GM23248 (cell line): ENCODE measurements around the gene RAB6B. TPM values are rescaled to one million over a fixed set of nuclear protein-coding genes. Genes with fewer than 3 reads are reported as not detected.

ENCODE experiments used
- DNase-seq: peaks from one replicate; pipeline ENCODE4 v3.0.0-alpha.2; 2015
- H2AFZ ChIP-seq: fragments of 200-600 bp; sonication (generic); 2 replicates; pipeline ENCODE4 v1.6.1; 2016; ENCODE audit warnings: antibody characterized with exemption
- H3F3A ChIP-seq: fragments of 200-600 bp; sonication (generic); 2 replicates; pipeline ENCODE4 v1.6.1; 2016; ENCODE audit warnings: mild to moderate bottlenecking, antibody characterized with exemption, mixed run types; ENCODE audit not compliant: insufficient read depth
- H3K27ac ChIP-seq: fragments of 200-600 bp; sonication (generic); 2 replicates; pipeline ENCODE4 v1.5.1; 2016; ENCODE audit warnings: mild to moderate bottlenecking
- H3K27me3 ChIP-seq: fragments of 200-600 bp; sonication (generic); replicated peaks from 2 replicates; pipeline ENCODE4 v1.6.1; 2016; ENCODE audit warnings: mild to moderate bottlenecking; ENCODE audit not compliant: insufficient read depth
- H3K36me3 ChIP-seq: fragments of 200-600 bp; sonication (generic); 2 replicates; pipeline ENCODE4 v1.6.1; 2016; ENCODE audit warnings: low read depth, mild to moderate bottlenecking
- H3K4me1 ChIP-seq: fragments of 200-600 bp; sonication (generic); 2 replicates; pipeline ENCODE4 v1.6.1; 2016; ENCODE audit warnings: mild to moderate bottlenecking; ENCODE audit not compliant: insufficient read depth
- H3K4me2 ChIP-seq: fragments of 200-600 bp; sonication (generic); one replicate; pipeline ENCODE4 v1.6.1; 2016; ENCODE audit warnings: mild to moderate bottlenecking; ENCODE audit not compliant: unreplicated experiment
- H3K4me3 ChIP-seq: fragments of 200-600 bp; sonication (generic); 2 replicates; pipeline ENCODE4 v1.5.1; 2016; ENCODE audit warnings: mild to moderate bottlenecking
- H3K79me2 ChIP-seq: fragments of 200-600 bp; sonication (generic); 2 replicates; pipeline ENCODE4 v1.6.1; 2016; ENCODE audit warnings: mild to moderate bottlenecking; ENCODE audit not compliant: insufficient read depth
- H3K9ac ChIP-seq: fragments of 200-600 bp; sonication (generic); 2 replicates; pipeline ENCODE4 v1.6.1; 2016; ENCODE audit warnings: mild to moderate bottlenecking
- H3K9me2 ChIP-seq: fragments of 200-600 bp; sonication (generic); 2 replicates; pipeline ENCODE4 v1.6.1; 2016; ENCODE audit warnings: mixed run types, mild to moderate bottlenecking, moderate library complexity; ENCODE audit not compliant: insufficient read depth
- H3K9me3 ChIP-seq: fragments of 200-600 bp; sonication (generic); one replicate; pipeline ENCODE4 v1.6.1; 2017; ENCODE audit warnings: low read depth
- H4K20me1 ChIP-seq: fragments of 200-600 bp; sonication (generic); 2 replicates; pipeline ENCODE4 v1.6.0; 2016; ENCODE audit not compliant: insufficient read depth
- EZH2 ChIP-seq: fragments of 200-600 bp; sonication (generic); IDR thresholded peaks from 2 replicates; pipeline ENCODE4 v1.6.1; 2018; ENCODE audit warnings: antibody characterized with exemption, mild to moderate bottlenecking; ENCODE audit not compliant: insufficient read depth, poor library complexity, severe bottlenecking
- EZH2phosphoT487 ChIP-seq: fragments of 200-600 bp; sonication (generic); IDR thresholded peaks from 2 replicates; pipeline ENCODE4 v1.6.1; 2018; ENCODE audit warnings: antibody characterized with exemption, moderate library complexity, mild to moderate bottlenecking, low read depth; ENCODE audit not compliant: insufficient read depth
- WGBS, 2 experiments: methylation state at CpG; one replicate each; pipeline ENCODE4 v1.1.6; 2015 to 2017; ENCODE audit warnings: low lambda C conversion rate in 2 of 2, low coverage in 1 of 2; ENCODE audit errors: missing lambda C conversion rate in 2 of 2; 5-methylcytosine and 5-hydroxymethylcytosine counted together
- in situ Hi-C: fragments of 300-500 bp; cut with MboI; formaldehyde crosslinking; loops from 2 replicates; pipeline ENCODE4 v1.15.0; 2020
- polyA plus RNA-seq: library from polyadenylated mRNA; unstranded; fragments of >200 nt; fragmentation: Nextera tagmentation; extraction: Ambion mirVana; gene quantifications from 2 replicates; pipeline ENCODE4 v1.2.1, GENCODE V29; 2016
- total RNA-seq: library from RNA; depleted of rRNA; stranded (reverse); fragments of >200 nt; shearing (Covaris generic); gene quantifications from 2 replicates; pipeline ENCODE4 v1.2.3, GENCODE V29; 2014

RAB6B gene
- total and polyA plus RNA-seq, 2 experiments from 2014 or later, result 0.59 to 0.76 TPM

DNA sequence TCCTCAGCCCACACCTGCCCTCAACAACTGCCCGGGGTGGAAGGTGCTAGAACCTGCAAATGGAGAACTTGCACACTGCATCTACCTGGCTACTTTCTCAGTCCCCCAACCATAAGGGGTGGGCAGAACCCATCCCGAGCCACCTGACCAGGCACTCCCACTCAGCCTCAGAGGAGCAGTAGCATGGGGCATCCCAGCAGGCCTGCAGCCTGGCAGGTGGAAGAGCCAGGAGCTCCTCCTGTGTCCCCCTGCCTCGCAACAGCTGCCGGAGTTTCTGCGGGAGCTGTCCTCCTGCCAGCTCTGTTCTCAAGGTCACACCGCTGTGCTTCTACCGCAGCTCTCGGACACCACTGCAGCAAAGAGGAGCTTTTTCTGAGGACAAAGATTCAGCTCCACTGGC lies 27.5 kb downstream of the RAB6B start:
- Histone ChIP-seq H3K4me1 (no peaks in the 10 kb centered on the region), H3K27me3 (no peaks in the 10 kb centered on the region), H3K9ac (no peak overlapping the region), H3K9me3 (no peaks in the 10 kb centered on the region), H3K4me3 (no peak overlapping the region), H3K36me3 (no peaks in the 10 kb centered on the region), H3K4me2 (no peak overlapping the region), H4K20me1 (no peaks in the 10 kb centered on the region), H3K79me2 (no peaks in the 10 kb centered on the region), H3F3A (no peaks in the 10 kb centered on the region), H2AFZ (no peak overlapping the region), H3K9me2 (no peaks in the 10 kb centered on the region), H3K27ac (no peak overlapping the region)
- 68 to 81% methylated on average over 8 of the region's 8 CpGs for WGBS, 2 experiments
- no peak for DNase-seq
- TF ChIP-seq EZH2phosphoT487 (no peak), EZH2 (no peak)
- in situ Hi-C loops, result no loop called here

DNA sequence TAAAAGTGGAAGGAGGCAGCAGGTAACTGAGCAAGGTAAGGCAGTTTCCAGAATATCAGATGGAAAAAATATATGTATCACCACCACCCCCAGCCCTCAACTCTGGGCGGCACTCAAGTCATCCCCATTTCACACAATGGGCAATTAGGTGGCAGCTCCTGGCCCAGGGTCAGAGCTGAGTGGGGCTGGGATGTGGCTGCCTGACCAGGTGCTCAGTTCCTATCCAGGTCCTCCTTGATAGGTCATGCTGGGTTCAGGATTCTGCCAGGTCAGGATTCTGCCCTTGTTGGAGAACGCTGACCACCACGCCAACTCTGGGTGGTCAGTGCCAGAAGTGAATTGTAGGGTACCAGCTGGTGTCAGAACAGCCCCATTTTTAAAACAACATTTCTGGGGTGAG lies 29.5 kb downstream of the RAB6B start:
- H3K9me2 ChIP-seq, result no peaks in the 10 kb centered on the region
- H3K9ac ChIP-seq, result no peak overlapping the region
- no peaks in the 10 kb centered on the region for H4K20me1 ChIP-seq
- TF ChIP-seq EZH2 (no peak), EZH2phosphoT487 (no peak)
- H3F3A ChIP-seq, result no peaks in the 10 kb centered on the region
- no peaks in the 10 kb centered on the region for H3K36me3 ChIP-seq
- DNase-seq, result no peak
- H3K27me3 ChIP-seq, result no peaks in the 10 kb centered on the region
- no peak overlapping the region for H2AFZ ChIP-seq
- H3K4me3 ChIP-seq, result no peak overlapping the region
- no peak overlapping the region for H3K27ac ChIP-seq
- no peak overlapping the region for H3K4me2 ChIP-seq
- no peaks in the 10 kb centered on the region for H3K9me3 ChIP-seq
- no peaks in the 10 kb centered on the region for H3K79me2 ChIP-seq
- in situ Hi-C loops, result no loop called here
- WGBS, 2 experiments, result 75 to 87% methylated on average over 3 of the region's 3 CpGs
- H3K4me1 ChIP-seq, result no peaks in the 10 kb centered on the region

- Histone ChIP-seq H3K79me2 (no peaks in the 10 kb centered on the region), H3K9me3 (no peaks in the 10 kb centered on the region), H4K20me1 (no peaks in the 10 kb centered on the region), H3K4me2 (no peak overlapping the region), H2AFZ (no peak overlapping the region), H3K9ac (no peak overlapping the region), H3K4me3 (no peak overlapping the region), H3K27me3 (no peaks in the 10 kb centered on the region), H3K9me2 (no peaks in the 10 kb centered on the region), H3F3A (no peaks in the 10 kb centered on the region), H3K4me1 (no peaks in the 10 kb centered on the region), H3K27ac (no peak overlapping the region), H3K36me3 (no peaks in the 10 kb centered on the region)
- 43 to 63% methylated on average over 5 of the region's 5 CpGs for WGBS, 2 experiments
- no peak for TF ChIP-seq EZH2phosphoT487
- in situ Hi-C loops, result no loop called here
- DNase-seq, result no peak
Measured at GRCh38 chr3:133865136-133865855, 30.4 kb downstream of the RAB6B start.

GRCh38 chr3:133864616-133865015 lies 31.1 kb downstream of the RAB6B start:
- Histone ChIP-seq H3K4me3 (no peak overlapping the region), H3K9me2 (no peaks in the 10 kb centered on the region)
- TF ChIP-seq EZH2 (no peak), EZH2phosphoT487 (no peak)

DNA sequence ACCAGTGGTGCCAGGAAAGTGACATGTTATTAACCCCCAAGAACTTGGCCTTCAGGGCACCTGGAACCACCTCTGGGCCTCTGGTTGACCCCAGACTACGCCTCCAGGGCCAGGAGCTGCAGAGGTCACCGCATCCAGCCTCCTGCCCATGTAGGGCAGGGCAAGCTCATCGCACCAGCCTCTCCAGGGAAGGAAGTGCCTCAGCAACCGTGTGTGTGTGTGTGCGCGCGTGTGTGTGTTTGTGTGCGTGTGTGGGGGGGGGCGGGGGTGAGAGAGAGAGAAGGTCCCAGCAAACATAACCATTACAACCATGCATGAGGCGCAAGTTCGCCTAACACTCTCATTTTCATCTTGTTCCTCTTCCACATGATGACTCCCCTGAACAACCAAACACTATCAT lies 31.8 kb downstream of the RAB6B start:
- Histone ChIP-seq H3F3A (no peaks in the 10 kb centered on the region), H4K20me1 (no peaks in the 10 kb centered on the region), H3K4me2 (no peak overlapping the region), H3K4me1 (no peaks in the 10 kb centered on the region), H3K4me3 (no peak overlapping the region), H3K9ac (no peak overlapping the region), H3K27me3 (no peaks in the 10 kb centered on the region), H3K36me3 (no peaks in the 10 kb centered on the region), H3K9me2 (no peaks in the 10 kb centered on the region), H3K9me3 (no peaks in the 10 kb centered on the region), H2AFZ (no peak overlapping the region), H3K27ac (no peak overlapping the region), H3K79me2 (no peaks in the 10 kb centered on the region)
- in situ Hi-C loops, result no loop called here
- no peak for DNase-seq
- WGBS, 2 experiments, result 74 to 82% methylated on average over 10 to 11 of the region's 11 CpGs
- TF ChIP-seq EZH2 (no peak), EZH2phosphoT487 (no peak)

More at GRCh38 chr3:133864616-133865015, 31.1 kb downstream of the RAB6B start:
- H3K36me3 ChIP-seq, result no peaks in the 10 kb centered on the region
- H3K9ac ChIP-seq, result no peak overlapping the region
- H3K4me1 ChIP-seq, result no peaks in the 10 kb centered on the region
- H3K27ac ChIP-seq, result no peak overlapping the region
- H3K79me2 ChIP-seq, result no peaks in the 10 kb centered on the region
- in situ Hi-C loops, result no loop called here
- no peaks in the 10 kb centered on the region for H3F3A ChIP-seq
- no peak for DNase-seq
- WGBS, 2 experiments, result 82 to 84% methylated on average over 7 of the region's 7 CpGs
- no peaks in the 10 kb centered on the region for H3K9me3 ChIP-seq
- H3K4me2 ChIP-seq, result no peak overlapping the region
- H3K27me3 ChIP-seq, result no peaks in the 10 kb centered on the region
- H4K20me1 ChIP-seq, result no peaks in the 10 kb centered on the region
- H2AFZ ChIP-seq, result no peak overlapping the region
